HG03103 (cell line): ENCODE results near the gene AGBL5.

ENCODE experiments used
- ATAC-seq: cut with Tn5 transposase; IDR thresholded peaks from one replicate; pipeline ENCODE4 v1.9.1; 2021; ENCODE audit warnings: low read depth; ENCODE audit not compliant: unreplicated experiment

AGBL5 gene

DNA sequence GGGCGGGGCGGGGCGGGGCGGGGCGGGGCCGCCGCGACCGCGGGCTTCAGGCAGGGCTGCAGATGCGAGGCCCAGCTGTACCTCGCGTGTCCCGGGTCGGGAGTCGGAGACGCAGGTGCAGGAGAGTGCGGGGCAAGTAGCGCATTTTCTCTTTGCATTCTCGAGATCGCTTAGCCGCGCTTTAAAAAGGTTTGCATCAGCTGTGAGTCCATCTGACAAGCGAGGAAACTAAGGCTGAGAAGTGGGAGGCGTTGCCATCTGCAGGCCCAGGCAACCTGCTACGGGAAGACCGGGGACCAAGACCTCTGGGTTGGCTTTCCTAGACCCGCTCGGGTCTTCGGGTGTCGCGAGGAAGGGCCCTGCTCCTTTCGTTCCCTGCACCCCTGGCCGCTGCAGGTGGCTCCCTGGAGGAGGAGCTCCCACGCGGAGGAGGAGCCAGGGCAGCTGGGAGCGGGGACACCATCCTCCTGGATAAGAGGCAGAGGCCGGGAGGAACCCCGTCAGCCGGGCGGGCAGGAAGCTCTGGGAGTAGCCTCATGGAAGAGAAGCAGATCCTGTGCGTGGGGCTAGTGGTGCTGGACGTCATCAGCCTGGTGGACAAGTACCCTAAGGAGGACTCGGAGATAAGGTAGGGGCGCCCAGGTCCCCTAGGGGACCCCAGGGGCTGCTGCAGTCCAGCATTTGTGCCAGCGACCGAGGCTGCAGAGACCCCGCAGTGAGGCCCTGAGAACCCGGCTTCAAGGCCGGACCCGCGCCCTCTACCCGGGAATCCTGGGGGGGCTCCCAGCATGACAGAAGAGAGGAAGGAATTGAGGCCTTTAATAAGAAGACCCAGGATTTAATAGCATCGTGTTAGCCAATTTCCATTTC lies 35.5 kb downstream of the AGBL5 start, which contains the start of gene KHK:
Gene KHK, plus strand, starts transcription at position 49 of the 870 bp plus-strand sequence. Its CDS starts 488 bp downstream, at position 537.
- no peak for ATAC-seq

- no peak for ATAC-seq
Observed at GRCh38 chr2:27087823-27088410, 36.4 kb downstream of the AGBL5 start.

- ATAC-seq = no peak
Observed at GRCh38 chr2:27088634-27089033, 37.2 kb downstream of the AGBL5 start.

DNA sequence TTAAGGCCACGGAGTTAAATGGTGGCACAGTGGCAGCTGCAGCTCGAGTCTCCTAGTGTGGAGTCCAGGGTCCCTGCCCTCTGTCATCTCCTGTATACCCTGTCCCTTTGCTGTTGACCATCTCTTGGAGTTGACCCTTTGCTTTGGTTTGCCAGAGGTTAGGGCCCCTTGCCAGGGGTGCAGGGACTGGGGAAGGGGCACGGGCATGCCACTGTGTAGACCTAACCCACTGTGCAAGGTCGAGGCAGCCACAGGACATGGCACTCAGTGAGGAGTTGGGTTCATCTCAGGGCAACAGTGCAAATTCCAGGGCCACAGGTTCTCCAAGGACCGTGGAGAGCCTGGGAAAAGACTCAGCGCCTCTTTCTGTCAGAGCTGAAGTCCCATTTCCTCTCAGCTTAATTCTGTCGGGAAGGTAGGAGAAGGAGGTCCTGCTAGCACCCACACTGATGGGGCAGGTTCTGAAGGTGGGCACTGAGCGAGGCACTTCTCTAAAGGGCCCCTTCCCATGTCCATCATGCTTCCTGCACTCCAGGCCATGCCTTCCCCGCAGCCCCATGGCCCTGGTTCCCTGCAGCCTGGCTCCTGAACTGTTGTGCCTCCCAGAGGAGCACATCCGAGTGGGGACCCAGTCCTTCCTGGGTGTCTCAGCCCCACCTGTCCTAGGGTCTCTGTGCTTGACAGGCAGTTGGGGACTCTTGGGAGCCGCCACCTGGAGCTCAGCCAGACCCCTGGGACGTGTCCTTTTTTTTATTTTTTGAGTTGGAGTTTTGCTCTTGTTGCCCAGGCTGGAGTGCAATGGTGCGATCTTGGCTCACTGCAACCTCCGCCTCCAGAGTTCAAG lies 37.9 kb downstream of the AGBL5 start:
- ATAC-seq = no peak

GRCh38 chr2:27091746-27092695 lies 40.6 kb downstream of the AGBL5 start:
- no peak for ATAC-seq

- no peak for ATAC-seq
Observed at GRCh38 chr2:27092696-27093429, 41.4 kb downstream of the AGBL5 start.

- no peak for ATAC-seq
Observed at GRCh38 chr2:27093430-27094352, 42.2 kb downstream of the AGBL5 start.

DNA sequence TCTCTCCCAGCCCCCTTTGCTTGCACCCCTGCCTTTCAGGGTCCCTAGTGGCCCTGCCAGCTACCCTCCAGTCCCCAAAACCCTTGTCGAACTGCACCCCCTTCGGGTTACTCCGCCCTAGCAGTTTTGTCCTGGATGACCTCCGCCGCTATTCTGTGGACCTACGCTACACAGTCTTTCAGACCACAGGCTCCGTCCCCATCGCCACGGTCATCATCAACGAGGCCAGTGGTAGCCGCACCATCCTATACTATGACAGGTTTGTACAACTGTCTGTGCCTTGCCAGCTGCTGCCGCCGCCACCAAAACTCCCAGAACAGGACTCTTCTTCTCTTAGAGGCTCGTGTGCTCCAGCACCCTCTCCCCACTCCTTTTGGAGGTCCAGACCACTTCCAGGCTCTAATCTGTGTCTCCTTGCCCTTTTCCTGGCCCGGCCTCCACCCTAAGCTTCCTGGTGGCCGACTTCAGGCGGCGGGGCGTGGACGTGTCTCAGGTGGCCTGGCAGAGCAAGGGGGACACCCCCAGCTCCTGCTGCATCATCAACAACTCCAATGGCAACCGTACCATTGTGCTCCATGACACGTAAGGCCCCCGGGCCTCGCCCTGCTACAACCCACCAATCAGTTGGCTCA lies 43.0 kb downstream of the AGBL5 start:
- ATAC-seq = no peak

DNA sequence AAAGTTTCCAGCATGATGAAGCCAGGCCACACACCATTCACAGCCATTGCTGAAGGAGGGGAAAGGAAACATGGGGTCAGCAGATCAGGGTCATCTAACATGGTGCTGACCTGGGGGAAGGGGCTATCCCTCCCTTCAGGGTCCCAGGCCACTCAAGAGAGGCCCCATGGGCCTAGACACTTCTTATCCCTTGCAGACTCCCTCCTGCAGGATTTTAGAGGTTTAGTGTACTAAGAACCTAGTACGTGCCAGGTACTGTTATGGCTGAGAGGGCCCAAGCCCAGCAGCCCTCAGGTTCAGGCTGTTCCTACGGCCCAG lies 43.9 kb downstream of the AGBL5 start:
- no peak for ATAC-seq

- no peak for ATAC-seq
Observed at GRCh38 chr2:27095745-27096651, 44.5 kb downstream of the AGBL5 start.

DNA sequence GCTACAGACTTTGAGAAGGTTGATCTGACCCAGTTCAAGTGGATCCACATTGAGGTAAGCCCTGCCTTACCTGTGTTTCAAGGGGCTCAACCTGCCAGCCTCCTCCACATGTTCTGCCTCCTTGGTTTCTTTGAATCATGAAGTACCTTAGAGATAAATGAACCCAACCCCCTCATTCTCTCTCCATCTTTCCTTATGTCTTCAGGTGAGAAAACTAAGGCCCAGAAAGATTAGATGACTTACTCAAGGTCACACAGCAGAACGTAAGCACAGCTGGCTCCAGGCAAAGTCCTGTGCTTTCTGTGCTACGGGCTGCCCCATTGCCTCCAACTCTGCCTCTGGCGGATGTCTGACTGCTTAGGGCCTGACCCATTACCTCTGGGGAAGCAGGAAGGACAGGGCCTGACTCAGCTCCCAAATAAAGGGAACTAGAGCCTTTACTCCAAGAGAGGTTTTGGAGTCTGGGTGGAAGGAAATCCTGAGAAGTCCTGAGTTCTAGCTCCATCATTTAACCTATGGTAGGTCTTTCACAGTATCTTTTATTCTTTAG lies 45.4 kb downstream of the AGBL5 start:
- no peak for ATAC-seq

DNA sequence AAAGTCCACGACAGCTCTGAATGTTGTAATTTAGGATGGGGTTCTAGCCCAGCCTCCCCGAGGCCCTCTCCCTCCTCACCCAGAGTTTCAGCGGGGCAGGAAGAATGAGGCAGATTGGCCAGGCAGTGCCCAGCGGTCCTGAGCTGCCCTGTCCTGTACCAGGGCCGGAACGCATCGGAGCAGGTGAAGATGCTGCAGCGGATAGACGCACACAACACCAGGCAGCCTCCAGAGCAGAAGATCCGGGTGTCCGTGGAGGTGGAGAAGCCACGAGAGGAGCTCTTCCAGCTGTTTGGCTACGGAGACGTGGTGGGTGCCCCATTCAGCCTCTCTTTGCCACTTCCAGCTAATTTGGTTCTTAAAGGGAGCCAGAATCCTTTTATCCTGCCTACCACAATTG lies 45.9 kb downstream of the AGBL5 start:
- ATAC-seq = no peak

- ATAC-seq = no peak
Observed at GRCh38 chr2:27099334-27099955, 48.0 kb downstream of the AGBL5 start.

DNA sequence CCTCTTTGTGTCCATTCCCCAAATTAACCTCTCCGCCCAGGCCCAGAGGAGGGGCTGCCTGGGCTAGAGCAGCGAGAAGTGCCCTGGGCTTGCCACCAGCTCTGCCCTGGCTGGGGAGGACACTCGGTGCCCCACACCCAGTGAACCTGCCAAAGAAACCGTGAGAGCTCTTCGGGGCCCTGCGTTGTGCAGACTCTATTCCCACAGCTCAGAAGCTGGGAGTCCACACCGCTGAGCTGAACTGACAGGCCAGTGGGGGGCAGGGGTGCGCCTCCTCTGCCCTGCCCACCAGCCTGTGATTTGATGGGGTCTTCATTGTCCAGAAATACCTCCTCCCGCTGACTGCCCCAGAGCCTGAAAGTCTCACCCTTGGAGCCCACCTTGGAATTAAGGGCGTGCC lies 48.6 kb downstream of the AGBL5 start:
- ATAC-seq = no peak

DNA sequence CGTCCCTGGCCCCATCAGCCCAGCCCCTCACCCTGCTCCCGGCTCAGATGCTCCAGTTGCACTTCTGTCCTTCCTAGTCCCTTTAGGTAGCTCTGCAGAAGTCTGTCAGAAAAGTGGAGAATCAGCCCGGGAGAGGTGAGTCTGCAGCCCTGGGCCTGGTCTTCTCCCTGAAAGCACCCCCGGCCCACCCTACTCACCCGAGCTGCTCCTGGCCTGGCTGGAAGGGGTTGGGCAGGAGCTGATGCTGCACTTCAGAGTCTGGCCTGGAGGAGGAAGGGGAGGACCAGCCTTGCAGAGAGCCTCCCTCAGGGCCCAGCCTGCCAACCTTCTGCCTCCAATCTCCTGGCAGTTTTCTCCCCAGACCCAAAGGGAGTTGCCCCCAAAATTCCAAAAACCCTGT lies 50.9 kb downstream of the AGBL5 start:
- no peak for ATAC-seq

DNA sequence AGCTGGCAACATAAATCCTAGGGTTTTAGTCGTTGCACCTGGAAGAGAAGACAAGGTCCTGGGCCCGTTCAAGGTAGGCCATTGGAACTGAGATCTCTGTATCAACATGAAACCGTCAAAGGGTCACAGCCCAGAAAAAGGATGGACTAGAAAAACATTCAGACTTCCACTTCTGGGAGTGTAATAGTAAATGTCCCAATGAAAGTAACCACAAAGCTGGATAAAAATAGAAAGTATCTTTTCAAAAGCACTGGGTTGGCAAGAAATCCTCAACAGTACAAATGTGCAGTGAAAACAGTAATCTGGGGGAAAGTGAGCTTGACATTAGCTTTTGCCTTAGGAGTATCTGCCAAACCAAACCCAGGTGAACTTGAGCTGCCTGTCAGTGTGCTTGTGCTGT lies 54.5 kb downstream of the AGBL5 start:
- no peak for ATAC-seq
